GM13976 (cell line): ENCODE results near the gene CAPN14.

Experiments
- DNase-seq: peaks from one replicate; pipeline ENCODE4 v3.0.0; 2012; ENCODE audit warnings: low spot score
- in situ Hi-C: fragments of 300-500 bp; cut with MboI; formaldehyde crosslinking; loops from one replicate; pipeline ENCODE4 v1.12.0; 2022; ENCODE audit warnings: low sequenced_read_pairs, mixed read lengths, inconsistent platforms; ENCODE audit not compliant: unreplicated experiment
- TF ChIP-seq, protein P1 (sequence below): IDR thresholded peaks from 2 replicates; pipeline ENCODE4 v1.5.1; 2012; ENCODE audit warnings: borderline replicate concordance, mild to moderate bottlenecking; ENCODE audit not compliant: insufficient read depth; ENCODE audit errors: extremely low read depth, missing control alignments, control extremely low read depth

CAPN14 gene

GRCh38 chr2:31219131-31219969 lies 2.0 kb upstream of the CAPN14 start:
- DNase-seq = peak; percentile 58
- in situ Hi-C loops = no loop called here
- TF ChIP-seq, protein P1, sequence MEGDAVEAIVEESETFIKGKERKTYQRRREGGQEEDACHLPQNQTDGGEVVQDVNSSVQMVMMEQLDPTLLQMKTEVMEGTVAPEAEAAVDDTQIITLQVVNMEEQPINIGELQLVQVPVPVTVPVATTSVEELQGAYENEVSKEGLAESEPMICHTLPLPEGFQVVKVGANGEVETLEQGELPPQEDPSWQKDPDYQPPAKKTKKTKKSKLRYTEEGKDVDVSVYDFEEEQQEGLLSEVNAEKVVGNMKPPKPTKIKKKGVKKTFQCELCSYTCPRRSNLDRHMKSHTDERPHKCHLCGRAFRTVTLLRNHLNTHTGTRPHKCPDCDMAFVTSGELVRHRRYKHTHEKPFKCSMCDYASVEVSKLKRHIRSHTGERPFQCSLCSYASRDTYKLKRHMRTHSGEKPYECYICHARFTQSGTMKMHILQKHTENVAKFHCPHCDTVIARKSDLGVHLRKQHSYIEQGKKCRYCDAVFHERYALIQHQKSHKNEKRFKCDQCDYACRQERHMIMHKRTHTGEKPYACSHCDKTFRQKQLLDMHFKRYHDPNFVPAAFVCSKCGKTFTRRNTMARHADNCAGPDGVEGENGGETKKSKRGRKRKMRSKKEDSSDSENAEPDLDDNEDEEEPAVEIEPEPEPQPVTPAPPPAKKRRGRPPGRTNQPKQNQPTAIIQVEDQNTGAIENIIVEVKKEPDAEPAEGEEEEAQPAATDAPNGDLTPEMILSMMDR = no peak

GRCh38 chr2:31216734-31217133 lies 581 bp downstream of the CAPN14 start:
- in situ Hi-C loops = no loop called here
- DNase-seq = no peak

DNA sequence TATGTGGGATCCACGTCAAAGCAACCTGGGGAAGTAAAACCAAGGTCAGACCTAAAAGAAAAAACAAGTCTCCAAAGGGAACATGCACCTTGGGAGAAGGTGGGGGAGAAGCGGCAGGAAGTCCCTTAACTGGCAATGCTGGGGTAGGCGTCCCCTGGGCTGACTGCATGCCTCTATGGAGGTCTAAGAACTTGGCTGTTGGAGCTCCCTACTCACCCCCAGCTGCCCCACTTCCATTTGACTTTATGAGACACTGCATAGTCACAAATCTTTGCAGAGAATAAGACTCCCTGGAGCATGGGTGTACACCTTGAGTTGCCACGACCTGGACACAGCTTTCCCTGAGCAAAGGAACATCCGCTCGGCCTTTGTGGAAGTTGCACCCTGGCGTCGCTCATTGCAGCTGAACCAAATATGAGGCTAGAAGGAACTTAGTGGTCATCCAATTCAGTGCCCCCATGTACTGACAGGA lies 2.8 kb downstream of the CAPN14 start:
- in situ Hi-C loops = no loop called here
- TF ChIP-seq, protein P1 = no peak
- DNase-seq = no peak

More at GRCh38 chr2:31216734-31217133, 581 bp downstream of the CAPN14 start:
- TF ChIP-seq, protein P1 = no peak

- in situ Hi-C loops = no loop called here
- DNase-seq = no peak
- TF ChIP-seq, protein P1 = no peak
These were observed 3.5 kb downstream of the CAPN14 start for GRCh38 chr2:31213601-31214443.

- in situ Hi-C loops = no loop called here
- DNase-seq = no peak
- TF ChIP-seq, protein P1 = no peak
These were observed 4.4 kb downstream of the CAPN14 start for GRCh38 chr2:31212659-31213600.

DNA sequence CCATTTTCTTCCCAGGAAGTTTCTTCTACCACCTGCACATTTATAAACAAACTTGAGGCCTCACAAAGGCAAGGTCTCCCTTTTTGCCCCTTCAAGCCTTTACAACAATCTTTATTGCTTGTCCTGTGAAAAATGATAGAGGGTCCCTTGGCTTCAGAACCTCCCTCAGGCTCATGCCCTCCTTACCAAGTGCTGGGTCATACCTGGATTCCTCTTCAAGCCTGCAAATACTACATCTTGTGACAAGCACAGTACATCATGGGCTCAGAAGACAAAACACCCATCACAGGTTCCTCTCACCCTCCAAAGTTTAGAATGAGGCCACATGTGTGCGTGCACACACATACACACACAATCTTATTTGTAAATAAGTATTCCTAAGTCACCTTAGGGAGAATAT lies 9.1 kb downstream of the CAPN14 start:
- TF ChIP-seq, protein P1 = no peak
- in situ Hi-C loops = no loop called here
- no peak for DNase-seq
